ENCODE measurements around the gene NECAB2.

NECAB2 gene

DNA sequence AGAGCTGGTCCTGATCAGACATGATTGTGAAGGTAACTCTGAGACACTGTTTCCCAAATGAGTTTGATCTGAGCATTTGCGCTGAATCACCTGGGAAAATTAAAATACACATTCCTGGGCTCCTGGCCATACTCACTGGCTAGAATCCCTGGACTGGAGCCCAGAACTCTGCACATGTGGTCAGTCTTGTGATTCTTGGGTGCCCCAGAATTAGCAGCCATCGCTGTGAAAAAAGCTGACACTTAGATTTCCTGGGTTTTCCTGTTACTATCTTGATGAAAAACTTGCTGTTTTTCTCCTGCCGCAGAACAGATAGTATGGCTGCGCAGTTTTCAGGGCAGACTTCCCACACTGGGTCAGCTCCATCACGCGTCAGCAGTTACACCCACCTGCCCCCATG, 24.6 kb downstream of the NECAB2 start:
- DNase-seq (ENCODE audit: low read depth in 2 of 2) = no peak

DNA sequence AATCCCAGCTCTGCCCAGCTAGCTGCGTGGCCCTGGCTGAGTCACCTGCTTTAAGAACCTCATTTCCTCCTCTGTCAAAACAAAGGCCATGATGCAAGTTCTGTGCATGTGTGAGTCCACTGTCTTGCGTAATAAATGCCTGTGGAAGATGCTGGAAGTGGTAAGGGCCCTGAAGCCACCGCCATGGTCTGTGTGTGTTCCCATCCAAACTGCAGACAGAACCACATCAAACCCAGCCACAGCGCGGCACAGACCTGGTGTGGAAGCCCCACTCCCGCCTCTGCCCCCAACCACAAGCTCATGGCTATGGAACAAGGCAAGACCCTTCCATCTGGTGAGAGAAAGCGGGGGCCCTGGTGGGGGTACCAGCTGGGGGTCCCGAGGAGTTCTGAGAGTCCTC, 26.0 kb downstream of the NECAB2 start:
- no peak for DNase-seq (ENCODE audit: low read depth in 2 of 2)

DNA sequence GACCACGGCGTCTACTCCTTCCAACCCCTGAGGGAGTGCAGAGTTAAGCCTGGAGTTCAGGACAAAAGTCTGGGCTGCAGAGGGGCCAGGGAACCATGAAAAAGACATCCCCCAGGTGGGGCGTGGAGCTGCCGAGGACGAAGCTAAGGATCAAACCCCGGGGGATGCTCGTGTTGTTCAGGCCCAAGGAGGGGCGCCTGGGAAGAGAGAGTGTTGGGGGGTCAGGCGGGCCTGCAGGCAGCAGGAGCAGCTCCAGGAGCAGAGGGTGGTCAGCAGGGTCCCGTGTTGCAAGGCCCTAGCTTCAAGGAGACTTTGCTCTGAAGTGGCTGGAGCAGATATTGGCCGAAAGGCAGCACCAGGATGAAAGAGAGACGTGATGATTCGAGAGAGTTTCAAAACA, 26.7 kb downstream of the NECAB2 start:
- DNase-seq (ENCODE audit: low read depth in 2 of 2) = no peak

DNA sequence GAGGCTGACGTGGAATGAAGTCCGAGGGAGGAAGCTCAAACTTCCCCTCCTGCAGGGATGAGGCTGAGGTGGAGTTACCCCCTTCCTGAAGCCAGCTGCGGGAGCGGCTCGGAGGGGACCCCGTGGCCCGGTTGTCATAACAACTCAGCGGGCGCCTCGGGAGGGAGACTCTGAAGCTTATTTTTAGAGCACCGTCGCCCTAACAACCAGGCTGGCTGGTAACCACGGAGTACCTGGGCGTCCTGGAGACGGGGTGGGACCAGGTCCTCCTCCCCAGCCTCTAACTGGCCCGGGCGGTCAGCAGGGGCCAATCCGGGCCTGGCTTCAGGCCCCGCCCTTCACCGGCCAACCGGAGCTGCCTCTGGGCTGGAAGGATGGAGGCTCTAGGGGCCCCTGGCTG, 27.7 kb downstream of the NECAB2 start:
- no peak for DNase-seq (ENCODE audit: low read depth in 2 of 2)

DNA sequence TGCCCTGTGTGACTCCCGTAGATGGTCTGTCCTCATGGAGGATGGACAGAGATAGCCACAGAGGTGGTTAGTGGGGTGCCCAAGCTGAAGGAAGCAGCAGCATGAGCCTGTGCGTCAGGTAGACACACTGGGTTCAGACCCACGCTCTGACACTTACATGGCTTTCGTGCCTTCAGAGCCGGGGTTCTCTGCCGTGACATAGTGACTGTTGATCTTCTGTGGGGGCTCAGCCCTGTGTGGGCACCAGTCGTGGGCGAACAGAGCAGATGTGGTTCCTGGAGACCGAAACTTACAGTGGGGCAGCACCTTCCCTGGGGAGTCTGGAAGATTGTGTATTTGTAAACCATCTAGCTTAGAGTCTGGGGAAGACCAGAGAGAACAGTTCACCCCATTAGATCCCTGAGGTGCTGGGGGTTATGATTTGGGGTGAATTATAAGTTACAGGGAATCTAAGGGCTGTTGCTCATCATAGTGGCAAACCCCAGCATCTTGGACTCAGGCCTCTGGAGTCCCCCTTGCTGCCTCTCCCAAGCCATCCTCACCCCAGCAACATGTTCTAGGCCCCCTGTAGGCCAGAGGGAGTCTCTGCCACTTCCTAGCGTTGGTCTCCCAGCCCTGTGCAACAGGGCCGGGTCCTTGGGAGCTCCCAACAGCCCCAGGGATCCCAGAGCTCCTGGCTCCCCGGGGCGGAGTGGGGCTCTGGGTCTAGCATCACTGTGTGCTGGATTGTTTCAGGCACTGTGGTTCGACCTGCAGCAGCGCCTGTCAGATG, 28.6 kb downstream of the NECAB2 start:
- DNase-seq (ENCODE audit: low read depth in 2 of 2) = no peak

DNA sequence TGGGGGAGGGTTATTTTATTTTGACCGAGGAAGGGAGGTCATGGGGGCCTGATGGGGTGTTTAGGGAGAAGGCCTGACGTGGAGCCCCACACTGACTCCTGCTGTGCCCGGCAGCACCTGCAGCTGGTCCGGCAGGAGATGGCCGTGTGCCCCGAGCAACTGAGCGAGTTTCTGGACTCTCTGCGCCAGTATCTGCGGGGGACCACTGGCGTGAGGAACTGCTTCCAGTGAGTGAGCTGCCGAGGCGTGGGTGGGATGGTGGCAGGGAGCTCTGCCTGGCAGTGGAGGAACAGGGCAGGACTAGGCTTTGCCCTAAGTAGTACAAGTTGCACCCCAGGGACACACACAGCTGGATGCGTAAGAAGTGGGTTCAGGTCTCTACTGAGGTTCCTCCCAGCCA, 30.0 kb downstream of the NECAB2 start:
- DNase-seq (ENCODE audit: low read depth in 2 of 2) = no peak

DNA sequence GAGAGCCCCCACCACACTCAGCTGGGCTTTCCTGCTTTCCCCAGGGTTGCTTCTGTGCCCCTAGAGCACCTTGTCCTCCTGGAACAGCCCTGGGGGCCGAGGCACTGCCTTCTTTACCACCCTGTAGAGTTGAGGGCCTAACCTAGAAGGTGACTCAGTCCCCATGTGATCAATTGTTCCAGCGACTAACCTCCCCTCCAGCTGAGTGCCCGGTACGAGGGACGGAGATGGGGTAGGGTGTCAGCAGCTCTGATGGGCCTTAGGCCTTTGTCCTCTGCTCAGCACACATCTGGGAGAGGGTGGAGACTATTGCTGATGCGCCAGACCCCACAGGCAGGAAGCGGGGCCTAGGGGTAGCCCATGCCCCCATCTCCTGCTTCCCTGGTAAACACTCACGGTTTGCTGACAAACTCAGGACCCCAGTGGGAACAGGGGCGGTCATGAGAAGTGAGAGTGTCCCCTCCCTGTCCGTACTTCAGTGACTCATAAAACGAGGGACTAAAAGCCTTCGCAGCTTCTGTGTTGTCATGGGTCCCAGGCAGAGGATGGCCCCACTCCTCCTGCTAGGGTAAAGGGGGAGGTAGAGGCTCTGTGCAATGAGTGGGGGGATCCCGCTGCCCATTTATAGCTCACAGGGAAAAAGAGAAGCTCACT, 33.1 kb downstream of the NECAB2 start:
- no peak for DNase-seq (ENCODE audit: low read depth in 2 of 2)

DNA sequence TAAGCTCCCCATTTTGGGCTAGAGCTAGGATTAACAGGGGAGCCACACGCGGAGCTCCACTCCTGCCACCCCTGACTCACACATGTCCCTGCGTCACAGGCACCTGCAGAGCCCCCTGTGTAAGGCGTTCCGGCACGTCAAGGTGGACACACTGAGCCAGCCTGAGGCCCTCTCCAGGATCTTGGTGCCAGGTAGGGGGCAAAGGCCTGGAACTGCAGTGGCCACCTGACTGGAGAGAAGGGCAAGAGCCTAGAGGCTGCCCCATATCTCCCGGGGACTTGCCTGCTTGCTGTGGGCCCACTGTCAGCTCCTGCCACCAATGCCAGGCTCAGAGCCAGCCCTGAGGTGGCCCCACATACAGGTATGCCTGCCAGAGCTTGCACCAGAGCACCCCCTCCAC, 33.7 kb downstream of the NECAB2 start:
- no peak for DNase-seq (ENCODE audit: low read depth in 2 of 2)

DNA sequence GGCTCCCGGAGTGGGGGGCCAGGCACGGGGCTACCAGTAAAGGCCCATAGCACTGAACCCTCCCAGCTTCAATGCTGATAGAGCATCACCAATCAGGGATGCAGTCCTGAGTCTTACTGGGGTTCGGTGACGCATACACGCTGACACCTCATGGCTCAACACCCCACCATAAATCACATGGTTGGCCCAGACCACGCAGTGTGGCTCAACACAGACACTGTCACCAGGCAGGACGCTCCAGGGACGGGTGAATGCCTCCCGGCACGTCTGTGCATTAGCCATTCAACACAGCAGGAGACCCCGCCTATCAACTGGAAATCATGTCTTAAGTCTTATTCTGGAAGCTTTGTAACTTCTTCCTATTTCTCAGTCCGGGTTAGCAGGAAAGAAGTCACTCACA, 35.0 kb downstream of the NECAB2 start:
- no peak for DNase-seq (ENCODE audit: low read depth in 2 of 2)

DNA sequence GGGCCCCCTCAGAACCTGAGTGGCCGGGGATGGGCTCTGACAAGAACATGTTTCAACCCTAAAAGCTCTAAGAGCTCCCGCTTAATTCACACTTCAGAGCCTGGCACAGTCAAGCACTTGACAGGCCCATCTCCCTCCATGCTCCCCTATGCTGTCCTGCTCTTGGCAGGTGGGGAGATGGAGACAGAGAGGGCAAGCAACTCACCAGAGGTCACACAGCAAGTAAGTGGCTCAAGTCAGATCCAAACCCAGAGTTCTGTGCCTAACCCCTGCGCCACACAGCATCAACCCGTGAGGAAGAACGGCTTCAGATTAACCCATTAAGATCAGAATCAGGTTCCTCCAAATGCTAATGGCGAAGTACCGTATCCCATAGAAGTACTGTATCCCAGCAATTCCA, 36.4 kb downstream of the NECAB2 start:
- DNase-seq (ENCODE audit: low read depth in 2 of 2) = no peak

DNA sequence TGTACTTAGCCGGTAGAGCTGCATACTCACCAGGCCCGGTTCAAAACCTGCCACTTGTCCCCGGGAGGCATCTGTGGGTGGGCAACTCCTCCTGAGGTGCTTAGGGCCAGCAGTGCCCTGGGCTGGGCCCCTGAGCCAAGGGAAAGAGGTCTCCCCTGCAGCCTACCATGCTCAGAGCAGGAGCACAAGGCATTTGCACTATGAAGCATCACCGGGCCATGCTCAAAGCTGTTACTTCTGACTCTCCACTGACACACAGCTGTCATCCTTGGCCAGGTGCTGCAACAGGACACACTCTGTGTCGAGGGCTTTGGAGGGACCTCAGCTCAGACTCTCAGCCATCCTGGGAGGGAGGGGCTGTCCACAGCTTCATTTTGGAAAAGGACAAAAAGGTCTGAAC, 37.3 kb downstream of the NECAB2 start:
- no peak for DNase-seq (ENCODE audit: low read depth in 2 of 2)

DNA sequence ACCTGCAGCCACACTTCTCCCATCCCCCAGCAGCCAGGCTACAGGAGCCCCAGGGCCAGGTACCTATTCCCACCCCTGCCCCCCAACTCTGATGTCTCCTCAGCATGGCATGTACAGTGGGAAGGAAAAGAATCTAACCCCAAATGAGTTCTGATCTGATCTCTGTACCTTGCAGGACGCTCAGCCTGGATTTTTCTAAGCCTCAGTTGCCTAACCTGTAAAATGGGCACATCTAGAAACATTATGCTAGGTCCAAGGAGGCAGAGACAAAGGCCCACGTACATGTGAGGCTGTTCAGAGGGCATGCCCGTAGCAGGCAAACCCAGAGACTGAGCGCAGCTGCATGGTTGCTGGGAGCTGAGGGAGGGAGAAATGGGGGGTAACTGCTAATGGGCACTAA, 39.5 kb downstream of the NECAB2 start:
- no peak for DNase-seq (ENCODE audit: low read depth in 2 of 2)

DNA sequence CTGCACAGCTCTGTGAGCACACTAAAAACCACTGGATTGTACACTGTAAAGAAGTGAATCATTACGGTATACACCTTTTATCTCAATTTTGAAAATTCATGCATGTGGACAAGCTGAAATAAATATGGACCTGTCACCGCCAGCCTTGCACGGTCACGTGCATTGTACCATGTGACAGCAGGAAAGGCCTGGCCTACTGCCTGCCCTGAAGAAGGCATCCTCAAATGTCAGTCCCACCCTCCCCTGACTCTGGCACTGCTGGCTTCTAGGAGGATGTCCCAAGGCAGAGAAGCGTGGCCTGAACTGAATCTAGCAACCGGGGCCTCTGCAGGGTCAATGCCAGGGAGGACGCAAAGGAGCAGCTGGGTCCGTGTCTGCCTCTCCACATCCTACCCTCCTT, 39.9 kb downstream of the NECAB2 start:
- no peak for DNase-seq (ENCODE audit: low read depth in 2 of 2)

DNA sequence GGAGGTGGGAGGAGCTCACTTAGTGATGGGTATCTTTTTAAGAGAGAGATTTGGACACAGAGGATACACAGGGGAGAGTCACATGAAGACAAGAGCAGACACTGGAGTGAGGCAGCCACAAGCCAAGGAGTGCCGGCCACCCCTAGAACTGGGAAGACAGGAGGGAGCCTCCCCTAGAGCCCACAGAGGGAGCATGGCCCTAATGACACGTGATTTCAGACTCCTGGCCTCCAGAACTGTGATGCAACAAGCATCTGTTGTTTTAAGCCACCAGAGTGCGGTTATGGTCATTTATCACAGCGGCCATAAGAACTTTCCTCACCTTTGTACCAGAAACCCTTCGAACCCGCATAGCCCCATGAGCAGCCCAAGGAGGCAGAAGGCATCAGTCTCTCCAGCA, 41.2 kb downstream of the NECAB2 start:
- no peak for DNase-seq (ENCODE audit: low read depth in 2 of 2)

DNA sequence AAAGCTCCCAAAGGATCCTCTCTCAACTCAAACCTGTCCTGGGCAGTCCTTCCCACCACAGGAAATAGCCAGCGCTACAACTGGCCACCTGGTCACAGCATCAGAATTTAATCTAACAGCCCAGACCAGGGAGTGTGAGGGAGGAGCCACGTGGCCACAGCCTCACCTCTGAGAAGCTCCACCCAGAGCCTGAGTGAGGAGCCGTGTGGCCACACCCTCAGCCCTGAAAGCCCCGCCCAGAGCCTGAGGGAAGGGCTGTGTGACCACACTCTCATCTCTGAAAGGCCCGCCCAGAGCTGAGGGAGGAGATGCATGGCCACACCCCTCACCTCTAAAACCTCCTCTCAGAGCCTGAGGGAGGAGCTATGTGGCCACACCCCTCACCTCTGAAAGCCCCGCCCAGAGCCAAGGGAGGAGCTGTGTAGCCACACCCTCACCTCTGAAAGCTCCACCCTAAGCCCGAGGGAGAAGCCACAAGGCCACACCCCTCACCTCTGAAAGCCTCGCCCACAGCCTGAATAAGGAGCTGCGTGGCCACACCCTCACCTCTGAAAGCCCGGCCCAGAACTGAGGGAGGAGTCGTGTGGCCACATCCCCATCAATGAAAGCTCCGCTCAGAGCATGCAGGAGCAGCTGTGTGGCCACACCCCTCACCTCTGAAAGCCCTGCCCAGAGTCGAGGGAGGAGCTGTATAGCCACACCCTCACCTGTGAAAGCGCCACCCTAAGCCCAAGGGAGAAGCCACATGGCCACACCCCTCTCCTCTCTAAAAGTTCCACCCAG, 45.9 kb downstream of the NECAB2 start:
- DNase-seq (ENCODE audit: low read depth in 2 of 2) = peak in 1 of 2 donors; percentile 19

DNA sequence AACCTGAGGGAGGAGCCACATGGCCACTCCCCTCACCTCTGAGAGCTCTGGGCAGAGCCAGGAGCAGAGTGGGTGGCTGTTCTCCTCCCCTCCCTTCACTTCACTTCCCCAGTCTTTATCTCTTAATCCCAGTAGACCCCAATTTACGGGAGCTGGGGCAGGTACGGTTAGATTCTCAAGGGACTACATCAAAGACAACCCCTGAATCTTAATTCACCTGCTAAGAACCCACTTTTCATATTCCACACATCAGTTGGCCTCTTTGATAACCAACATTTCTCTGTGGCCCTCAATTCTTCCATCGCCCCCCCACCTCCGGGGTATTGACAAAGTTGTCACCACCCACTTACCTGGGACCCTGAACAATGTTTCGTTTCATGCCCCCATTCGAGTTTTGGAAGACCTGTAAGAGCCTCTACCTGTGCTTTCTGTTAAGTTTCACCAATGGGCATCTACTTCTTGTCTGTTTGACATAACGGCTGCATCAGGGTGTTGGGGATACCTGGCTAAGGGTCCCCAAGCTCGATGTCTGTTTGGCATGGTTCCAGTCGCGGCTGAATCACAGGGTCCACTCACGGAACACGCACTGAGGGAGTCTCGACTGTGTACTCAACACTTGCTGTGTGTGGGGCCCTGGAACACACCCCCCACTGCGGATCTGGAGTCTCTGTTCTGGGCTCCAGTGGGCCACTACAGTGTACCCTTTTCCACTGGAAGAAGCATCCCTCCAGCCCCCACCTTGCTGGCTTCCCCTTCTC, 46.7 kb downstream of the NECAB2 start:
- no peak for DNase-seq (ENCODE audit: low read depth in 2 of 2)

DNA sequence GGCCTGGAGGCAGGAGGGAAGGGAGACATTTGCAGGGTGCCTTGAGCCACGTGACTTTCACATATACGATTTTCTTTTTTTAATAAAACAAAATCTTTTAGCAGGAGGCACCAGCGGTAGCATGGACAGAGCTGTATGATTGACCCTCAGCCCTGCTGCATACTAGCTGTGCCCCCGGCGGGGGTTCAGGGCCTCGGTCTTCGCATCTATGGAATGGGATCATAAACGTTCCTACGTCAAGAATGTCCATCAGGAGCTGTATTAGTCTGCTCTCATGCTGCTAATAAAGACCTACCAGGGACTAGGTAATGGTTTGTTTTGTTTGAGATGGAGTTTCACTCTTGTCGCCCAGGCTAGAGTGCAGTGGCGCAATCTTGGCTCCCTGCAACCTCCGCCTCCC, 47.4 kb downstream of the NECAB2 start:
- DNase-seq (ENCODE audit: low read depth in 2 of 2) = no peak

DNA sequence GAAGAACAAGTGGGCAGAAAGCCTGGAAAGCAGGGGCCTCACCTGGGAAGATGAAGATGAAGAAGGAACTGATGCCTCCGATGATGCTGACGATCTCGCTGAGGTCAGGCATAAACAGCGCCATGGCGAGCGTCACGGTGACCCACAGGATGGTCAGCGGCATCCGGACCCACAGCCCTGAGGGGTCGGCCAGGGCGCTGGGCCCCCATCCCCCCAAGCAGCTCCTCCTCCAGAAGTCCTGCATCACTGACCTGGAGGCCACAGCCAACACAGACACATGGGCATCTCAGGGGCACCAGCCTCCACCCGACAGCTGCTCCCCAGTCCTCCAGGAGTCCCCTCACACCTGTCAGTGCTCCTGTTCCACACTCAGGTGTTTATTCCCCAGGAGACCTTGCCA, 48.4 kb downstream of the NECAB2 start:
- DNase-seq (ENCODE audit: low read depth in 2 of 2) = no peak

DNA sequence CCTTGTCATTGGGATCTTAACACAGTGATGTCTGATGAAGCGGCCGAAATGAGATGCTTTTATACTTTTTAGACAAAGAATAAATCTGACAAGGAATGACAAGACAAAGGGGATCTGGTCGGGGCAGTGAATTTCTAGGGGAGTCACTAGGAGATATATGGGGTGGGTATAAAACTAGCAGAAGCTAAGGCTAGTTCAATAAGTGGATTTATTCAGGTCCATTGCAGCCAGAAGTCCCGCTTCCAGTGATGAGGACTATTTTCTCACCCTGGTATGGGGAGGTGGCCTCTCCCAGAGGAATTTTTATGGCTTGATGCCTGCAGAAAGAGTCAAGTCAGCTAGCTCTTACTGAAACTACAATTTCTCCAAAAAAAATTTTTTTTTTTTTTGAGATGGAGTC, 50.7 kb downstream of the NECAB2 start:
- DNase-seq (ENCODE audit: low read depth in 2 of 2) = no peak

DNA sequence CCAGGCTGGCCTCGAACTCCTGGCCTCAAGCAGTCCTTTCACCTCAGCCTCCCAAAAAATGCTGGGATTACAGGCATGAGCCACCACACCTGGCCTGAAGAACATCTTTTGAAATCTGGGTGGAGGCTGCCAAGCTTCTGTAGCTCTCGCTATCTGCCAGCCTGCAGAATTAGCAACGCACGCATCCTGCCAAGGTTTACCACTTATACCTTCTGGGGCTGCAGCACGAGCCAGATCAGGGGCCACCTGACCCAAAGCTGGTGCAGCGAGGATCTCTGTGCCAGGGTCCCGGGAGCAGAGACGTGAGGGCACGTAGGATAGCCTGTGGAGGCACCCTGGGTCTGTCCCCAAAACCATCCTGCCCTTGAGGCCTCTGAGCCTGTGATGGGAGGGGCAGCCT, 52.3 kb downstream of the NECAB2 start:
- DNase-seq (ENCODE audit: low read depth in 2 of 2) = no peak

DNA sequence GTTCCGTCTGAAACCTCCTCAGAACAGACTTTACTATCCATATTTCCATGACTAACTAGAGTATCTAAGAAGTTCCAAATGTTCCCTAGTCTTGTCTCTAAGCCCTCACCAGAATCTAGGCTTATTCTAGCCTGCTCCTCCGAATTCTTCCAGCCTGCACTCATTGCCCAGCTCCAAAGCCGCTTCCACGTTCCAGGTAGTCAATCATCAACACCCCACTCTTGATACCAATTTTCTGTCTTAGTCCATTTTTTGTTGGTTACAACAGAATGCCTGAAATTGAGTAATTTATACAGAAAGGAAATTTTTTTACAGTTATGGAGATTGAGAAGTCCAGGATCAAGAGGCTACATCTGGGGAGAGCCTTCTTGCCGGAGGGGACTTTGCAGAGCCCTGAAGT, 53.4 kb downstream of the NECAB2 start:
- DNase-seq (ENCODE audit: low read depth in 2 of 2) = no peak

DNA sequence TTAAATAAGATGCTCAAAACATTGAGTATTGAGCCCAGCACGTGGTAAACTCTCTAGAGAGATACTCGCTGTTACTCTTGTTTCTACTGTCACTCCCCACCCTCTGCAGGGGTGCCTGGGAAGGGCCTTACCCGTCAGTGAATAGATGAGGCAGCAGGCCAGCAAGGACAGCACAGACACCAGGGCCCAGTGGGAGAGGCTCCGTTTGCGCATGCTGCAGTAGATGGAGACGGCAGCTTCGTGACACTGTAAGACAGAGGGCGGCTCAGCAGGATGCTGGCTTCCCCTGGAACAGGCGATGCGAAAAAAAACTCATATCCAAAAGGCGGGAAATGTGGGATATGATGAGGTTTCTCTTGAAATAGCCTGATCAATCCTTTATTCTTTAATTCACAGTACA, 54.6 kb downstream of the NECAB2 start:
- DNase-seq (ENCODE audit: low read depth in 2 of 2) = no peak

All from stimulated activated CD4-positive, alpha-beta T cell treated with anti-CD3 and anti-CD28 coated beads, Interleukin-1b, Interleukin-23, amount 100 ng/mL, for 1 hour (primary cell).